Neural cell (in vitro differentiated cells): ENCODE data around the gene ARHGAP45. TPM values are rescaled to one million over a fixed set of nuclear protein-coding genes. Genes with fewer than 3 reads are reported as not detected.

Source experiments
- H2AFZ ChIP-seq: fragments of 200-600, 300-800 bp; sonication (generic), shearing (Covaris generic); 2 replicates; pipeline ENCODE4 v1.6.0; 2014; ENCODE audit warnings: low read depth, mild to moderate bottlenecking, antibody characterized with exemption, low read length, moderate library complexity
- H3F3A ChIP-seq: fragments of 200-600 bp; shearing (Covaris generic); 2 replicates; pipeline ENCODE4 v1.6.1; 2016; ENCODE audit warnings: mild to moderate bottlenecking, moderate library complexity, mixed read lengths, antibody characterized with exemption, low read length; ENCODE audit not compliant: insufficient read depth, poor library complexity, severe bottlenecking
- H3K27ac ChIP-seq: fragments of 200-600, 300-800 bp; sonication (generic), shearing (Covaris generic); 2 replicates; pipeline ENCODE4 v1.5.1; 2014; ENCODE audit warnings: mild to moderate bottlenecking, low read length, moderate library complexity
- H3K27me3 ChIP-seq: fragments of 300-800, 200-600 bp; sonication (generic), shearing (Covaris generic); 2 replicates; pipeline ENCODE4 v1.6.0; 2014; ENCODE audit warnings: mild to moderate bottlenecking, low read depth, low read length, moderate library complexity; ENCODE audit not compliant: insufficient read depth
- H3K36me3 ChIP-seq: fragments of 300-800, 200-600 bp; sonication (generic), shearing (Covaris generic); 2 replicates; pipeline ENCODE4 v1.5.1; 2014; ENCODE audit warnings: mild to moderate bottlenecking, antibody characterized with exemption, low read length, moderate library complexity; ENCODE audit not compliant: insufficient read depth
- H3K4me2 ChIP-seq: fragments of 300-800, 200-600 bp; sonication (generic), shearing (Covaris generic); 2 replicates; pipeline ENCODE4 v1.6.0; 2014; ENCODE audit warnings: mild to moderate bottlenecking, low read length
- H3K4me3 ChIP-seq: fragments of 300-800, 200-600 bp; sonication (generic), shearing (Covaris generic); 2 replicates; pipeline ENCODE4 v1.5.1; 2014; ENCODE audit warnings: mild to moderate bottlenecking, low read length, moderate library complexity
- H3K79me2 ChIP-seq: fragments of 200-600 bp; shearing (Covaris generic); replicated peaks from 2 replicates; pipeline ENCODE4 v1.6.0; 2014; ENCODE audit warnings: mild to moderate bottlenecking, low read length, moderate library complexity; ENCODE audit not compliant: insufficient read depth
- H3K9ac ChIP-seq: fragments of 300-800, 200-600 bp; sonication (generic), shearing (Covaris generic); 2 replicates; pipeline ENCODE4 v1.6.1; 2016; ENCODE audit warnings: mild to moderate bottlenecking, low read length, mixed read lengths
- H3K9me2 ChIP-seq: fragments of 200-600 bp; shearing (Covaris generic); 2 replicates; pipeline ENCODE4 v1.6.1; 2016; ENCODE audit warnings: mild to moderate bottlenecking, low read length, mixed read lengths; ENCODE audit not compliant: insufficient read depth
- H3K9me3 ChIP-seq: fragments of 200-600, 300-800 bp; sonication (generic), shearing (Covaris generic); 2 replicates; pipeline ENCODE4 v1.6.1; 2016; ENCODE audit warnings: mild to moderate bottlenecking, mixed run types, low read length, moderate library complexity, mixed read lengths
- H4K20me1 ChIP-seq: fragments of 200-600 bp; shearing (Covaris generic); 2 replicates; pipeline ENCODE4 v1.6.1; 2016; ENCODE audit warnings: mild to moderate bottlenecking, mixed run types; ENCODE audit not compliant: insufficient read depth
- EP300 ChIP-seq: fragments of 450-650 bp; conservative IDR thresholded peaks from 2 replicates; pipeline ENCODE4 v1.6.1; 2014; ENCODE audit warnings: antibody characterized with exemption, mild to moderate bottlenecking, moderate library complexity; ENCODE audit not compliant: poor library complexity, severe bottlenecking
- EZH2 ChIP-seq: fragments of 200-600, 300-800 bp; shearing (Covaris generic), sonication (generic); IDR thresholded peaks from 2 replicates; pipeline ENCODE4 v1.6.1; 2014; ENCODE audit warnings: antibody characterized with exemption, low read length, borderline replicate concordance, mild to moderate bottlenecking; ENCODE audit not compliant: insufficient read depth, poor library complexity, severe bottlenecking
- MXI1 ChIP-seq: fragments of 450-650 bp; conservative IDR thresholded peaks from 2 replicates; pipeline ENCODE4 v1.6.1; 2014; ENCODE audit warnings: antibody characterized with exemption, mild to moderate bottlenecking; ENCODE audit not compliant: poor library complexity, severe bottlenecking
- POLR2AphosphoS5 ChIP-seq: IDR thresholded peaks from 2 replicates; pipeline ENCODE4 v1.6.1; 2012
- RAD21 ChIP-seq: fragments of 450-650 bp; conservative IDR thresholded peaks from 2 replicates; pipeline ENCODE4 v1.6.1; 2014; ENCODE audit warnings: antibody characterized with exemption, mild to moderate bottlenecking, moderate library complexity
- SMC3 ChIP-seq: fragments of 450-650 bp; conservative IDR thresholded peaks from 2 replicates; pipeline ENCODE4 v1.6.1; 2014; ENCODE audit warnings: antibody characterized with exemption, mild to moderate bottlenecking, moderate library complexity; ENCODE audit not compliant: poor library complexity
- TAF1 ChIP-seq: IDR thresholded peaks from 2 replicates; pipeline ENCODE4 v1.6.1; 2012; ENCODE audit warnings: low read depth
- polyA plus RNA-seq: library from polyadenylated mRNA; depleted of rRNA; stranded (reverse); fragments of >200 nt; gene quantifications from 2 replicates; pipeline ENCODE4 v1.2.3, GENCODE V29; 2014
- TF ChIP-seq, protein P1 (sequence below): IDR thresholded peaks from 2 replicates; pipeline ENCODE4 v1.6.1; 2012; ENCODE audit warnings: borderline replicate concordance
- TF ChIP-seq, protein P2 (sequence below): fragments of 450-650 bp; IDR thresholded peaks from 2 replicates; pipeline ENCODE4 v1.5.1; 2014; ENCODE audit warnings: antibody characterized with exemption, mild to moderate bottlenecking, moderate library complexity; ENCODE audit not compliant: poor library complexity, severe bottlenecking

ARHGAP45 gene
- polyA plus RNA-seq, 1 donor from 2014 or later = 3.3 TPM

DNA sequence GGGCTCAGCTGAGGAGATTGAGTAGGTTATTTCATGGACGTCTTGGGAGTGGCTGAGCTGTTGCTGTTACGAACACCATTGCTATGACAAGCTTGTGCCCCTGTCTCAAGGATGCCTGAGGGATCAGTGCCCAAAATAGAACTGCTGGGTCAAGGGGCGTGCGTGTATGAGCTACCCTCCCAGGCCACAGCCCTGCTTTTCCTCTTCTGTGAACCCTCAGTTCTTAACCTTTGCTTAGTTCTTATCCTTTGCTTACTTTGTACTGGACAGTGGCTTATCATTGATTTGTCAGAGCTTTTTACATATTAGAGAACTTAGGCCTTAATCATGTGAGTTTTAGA, 9.0 kb downstream of the ARHGAP45 start:
- H3K9me3 ChIP-seq = no peaks in the 10 kb centered on the region
- no peaks in the 10 kb centered on the region for H4K20me1 ChIP-seq
- no peak overlapping the region for H3K4me2 ChIP-seq
- H3K36me3 ChIP-seq = no peaks in the 10 kb centered on the region
- H3K79me2 ChIP-seq = no peaks in the 10 kb centered on the region
- no peak overlapping the region for H3K4me3 ChIP-seq
- no peaks in the 10 kb centered on the region for H3F3A ChIP-seq
- no peaks in the 10 kb centered on the region for H3K9me2 ChIP-seq
- no peak overlapping the region for H2AFZ ChIP-seq
- H3K27ac ChIP-seq = no peak overlapping the region
- H3K9ac ChIP-seq = no peak overlapping the region
- peaks cover 15% of the 10 kb centered on the region for H3K27me3 ChIP-seq
- TF ChIP-seq SMC3 = no peak
- no peak for TF ChIP-seq POLR2AphosphoS5
- no peak for TF ChIP-seq MXI1
- TF ChIP-seq, protein P1, sequence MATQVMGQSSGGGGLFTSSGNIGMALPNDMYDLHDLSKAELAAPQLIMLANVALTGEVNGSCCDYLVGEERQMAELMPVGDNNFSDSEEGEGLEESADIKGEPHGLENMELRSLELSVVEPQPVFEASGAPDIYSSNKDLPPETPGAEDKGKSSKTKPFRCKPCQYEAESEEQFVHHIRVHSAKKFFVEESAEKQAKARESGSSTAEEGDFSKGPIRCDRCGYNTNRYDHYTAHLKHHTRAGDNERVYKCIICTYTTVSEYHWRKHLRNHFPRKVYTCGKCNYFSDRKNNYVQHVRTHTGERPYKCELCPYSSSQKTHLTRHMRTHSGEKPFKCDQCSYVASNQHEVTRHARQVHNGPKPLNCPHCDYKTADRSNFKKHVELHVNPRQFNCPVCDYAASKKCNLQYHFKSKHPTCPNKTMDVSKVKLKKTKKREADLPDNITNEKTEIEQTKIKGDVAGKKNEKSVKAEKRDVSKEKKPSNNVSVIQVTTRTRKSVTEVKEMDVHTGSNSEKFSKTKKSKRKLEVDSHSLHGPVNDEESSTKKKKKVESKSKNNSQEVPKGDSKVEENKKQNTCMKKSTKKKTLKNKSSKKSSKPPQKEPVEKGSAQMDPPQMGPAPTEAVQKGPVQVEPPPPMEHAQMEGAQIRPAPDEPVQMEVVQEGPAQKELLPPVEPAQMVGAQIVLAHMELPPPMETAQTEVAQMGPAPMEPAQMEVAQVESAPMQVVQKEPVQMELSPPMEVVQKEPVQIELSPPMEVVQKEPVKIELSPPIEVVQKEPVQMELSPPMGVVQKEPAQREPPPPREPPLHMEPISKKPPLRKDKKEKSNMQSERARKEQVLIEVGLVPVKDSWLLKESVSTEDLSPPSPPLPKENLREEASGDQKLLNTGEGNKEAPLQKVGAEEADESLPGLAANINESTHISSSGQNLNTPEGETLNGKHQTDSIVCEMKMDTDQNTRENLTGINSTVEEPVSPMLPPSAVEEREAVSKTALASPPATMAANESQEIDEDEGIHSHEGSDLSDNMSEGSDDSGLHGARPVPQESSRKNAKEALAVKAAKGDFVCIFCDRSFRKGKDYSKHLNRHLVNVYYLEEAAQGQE = no peak
- TF ChIP-seq, protein P2, sequence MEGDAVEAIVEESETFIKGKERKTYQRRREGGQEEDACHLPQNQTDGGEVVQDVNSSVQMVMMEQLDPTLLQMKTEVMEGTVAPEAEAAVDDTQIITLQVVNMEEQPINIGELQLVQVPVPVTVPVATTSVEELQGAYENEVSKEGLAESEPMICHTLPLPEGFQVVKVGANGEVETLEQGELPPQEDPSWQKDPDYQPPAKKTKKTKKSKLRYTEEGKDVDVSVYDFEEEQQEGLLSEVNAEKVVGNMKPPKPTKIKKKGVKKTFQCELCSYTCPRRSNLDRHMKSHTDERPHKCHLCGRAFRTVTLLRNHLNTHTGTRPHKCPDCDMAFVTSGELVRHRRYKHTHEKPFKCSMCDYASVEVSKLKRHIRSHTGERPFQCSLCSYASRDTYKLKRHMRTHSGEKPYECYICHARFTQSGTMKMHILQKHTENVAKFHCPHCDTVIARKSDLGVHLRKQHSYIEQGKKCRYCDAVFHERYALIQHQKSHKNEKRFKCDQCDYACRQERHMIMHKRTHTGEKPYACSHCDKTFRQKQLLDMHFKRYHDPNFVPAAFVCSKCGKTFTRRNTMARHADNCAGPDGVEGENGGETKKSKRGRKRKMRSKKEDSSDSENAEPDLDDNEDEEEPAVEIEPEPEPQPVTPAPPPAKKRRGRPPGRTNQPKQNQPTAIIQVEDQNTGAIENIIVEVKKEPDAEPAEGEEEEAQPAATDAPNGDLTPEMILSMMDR = no peak
- no peak for TF ChIP-seq EZH2
- no peak for TF ChIP-seq EP300
- TF ChIP-seq RAD21 = no peak
- TF ChIP-seq TAF1 = no peak

DNA sequence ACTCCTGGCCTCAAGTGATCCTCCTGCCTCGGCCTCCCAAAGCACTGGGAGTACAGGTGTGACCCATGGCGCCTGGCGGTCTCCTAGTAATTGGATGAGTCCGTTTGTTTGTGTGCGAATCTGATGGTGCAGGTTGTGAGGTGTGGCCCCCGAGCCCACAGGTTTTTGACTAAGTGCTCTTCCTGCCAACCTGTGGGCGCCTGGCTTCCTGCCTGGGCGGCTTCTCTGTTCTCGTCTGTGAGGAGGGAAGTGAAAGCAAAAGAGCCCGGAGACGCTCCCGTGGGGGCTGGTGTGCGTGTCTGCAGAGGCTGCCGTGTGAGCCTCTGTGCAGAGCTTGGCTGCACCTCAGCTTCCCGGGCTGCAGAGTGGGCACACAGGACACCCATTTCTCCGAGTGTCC, 10.0 kb downstream of the ARHGAP45 start:
- no peak overlapping the region for H3K9ac ChIP-seq
- no peak overlapping the region for H3K4me3 ChIP-seq
- H3K27me3 ChIP-seq = peaks cover 8% of the 10 kb centered on the region
- H3K27ac ChIP-seq = no peak overlapping the region
- TF ChIP-seq RAD21 (no peak), MXI1 (no peak)
- no peaks in the 10 kb centered on the region for H3K9me3 ChIP-seq
- H2AFZ ChIP-seq = no peak overlapping the region
- H4K20me1 ChIP-seq = no peaks in the 10 kb centered on the region
- H3K36me3 ChIP-seq = no peaks in the 10 kb centered on the region
- H3F3A ChIP-seq = no peaks in the 10 kb centered on the region
- no peak overlapping the region for H3K4me2 ChIP-seq
- H3K79me2 ChIP-seq = no peaks in the 10 kb centered on the region
- no peaks in the 10 kb centered on the region for H3K9me2 ChIP-seq

DNA sequence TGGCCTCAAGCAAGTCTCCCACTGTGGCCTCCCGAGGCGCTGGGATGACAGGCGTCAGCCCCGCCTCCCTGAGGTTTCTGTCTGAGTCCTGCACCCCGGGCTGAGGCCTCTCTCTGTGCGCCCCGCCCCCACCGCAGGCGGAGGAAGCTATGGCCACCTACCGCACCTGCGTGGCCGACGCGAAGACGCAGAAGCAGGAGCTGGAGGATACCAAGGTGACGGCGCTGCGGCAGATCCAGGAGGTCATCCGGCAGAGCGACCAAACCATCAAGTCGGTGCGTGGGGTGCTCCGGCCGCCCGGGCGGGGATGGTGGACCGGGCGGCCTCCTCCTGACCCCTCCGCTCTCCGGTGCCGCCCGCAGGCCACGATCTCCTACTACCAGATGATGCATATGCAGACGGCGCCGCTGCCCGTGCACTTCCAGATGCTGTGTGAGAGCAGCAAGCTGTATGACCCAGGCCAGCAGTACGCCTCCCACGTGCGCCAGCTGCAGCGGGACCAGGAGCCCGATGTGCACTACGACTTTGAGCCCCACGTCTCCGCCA, 12.7 kb downstream of the ARHGAP45 start:
- Histone ChIP-seq H3K4me2 (no peak overlapping the region), H3K79me2 (no peaks in the 10 kb centered on the region), H3K27me3 (no peaks in the 10 kb centered on the region), H3K9me3 (no peaks in the 10 kb centered on the region), H3F3A (no peaks in the 10 kb centered on the region), H2AFZ (no peak overlapping the region), H4K20me1 (no peaks in the 10 kb centered on the region), H3K9ac (no peak overlapping the region), H3K27ac (no peak overlapping the region), H3K4me3 (no peak overlapping the region), H3K9me2 (no peaks in the 10 kb centered on the region), H3K36me3 (no peaks in the 10 kb centered on the region)
- TF ChIP-seq POLR2AphosphoS5 (no peak), EZH2 (no peak), EP300 (no peak), TAF1 (no peak), MXI1 (no peak)
- TF ChIP-seq, protein P1 = no peak
- TF ChIP-seq, protein P2 = no peak
